NB4 (cell line): ENCODE measurements around the gene CTNND2.

Source experiments
- DNase-seq: peaks from one replicate; pipeline ENCODE4 v3.0.0; 2010; ENCODE audit warnings: low read depth
- H3K4me3 ChIP-seq: one replicate; pipeline ENCODE4 v1.5.1; 2011; ENCODE audit warnings: mild to moderate bottlenecking, low read depth, low read length, moderate library complexity
- MYC ChIP-seq: IDR thresholded peaks from 2 replicates; pipeline ENCODE4 v1.6.1; 2011; ENCODE audit warnings: low read depth, low read length
- POLR2A ChIP-seq: IDR thresholded peaks from 2 replicates; pipeline ENCODE4 v1.6.1; 2011; ENCODE audit warnings: mild to moderate bottlenecking; ENCODE audit not compliant: insufficient read length; ENCODE audit errors: extremely low read depth
- TF ChIP-seq, protein P1 (sequence below): IDR thresholded peaks from 2 replicates; pipeline ENCODE4 v1.6.1; 2011; ENCODE audit warnings: low read depth, low read length
- TF ChIP-seq, protein P2 (sequence below): IDR thresholded peaks from one replicate; pipeline ENCODE4 v1.5.1; 2012; ENCODE audit warnings: low read depth, low read length

CTNND2 gene

DNA sequence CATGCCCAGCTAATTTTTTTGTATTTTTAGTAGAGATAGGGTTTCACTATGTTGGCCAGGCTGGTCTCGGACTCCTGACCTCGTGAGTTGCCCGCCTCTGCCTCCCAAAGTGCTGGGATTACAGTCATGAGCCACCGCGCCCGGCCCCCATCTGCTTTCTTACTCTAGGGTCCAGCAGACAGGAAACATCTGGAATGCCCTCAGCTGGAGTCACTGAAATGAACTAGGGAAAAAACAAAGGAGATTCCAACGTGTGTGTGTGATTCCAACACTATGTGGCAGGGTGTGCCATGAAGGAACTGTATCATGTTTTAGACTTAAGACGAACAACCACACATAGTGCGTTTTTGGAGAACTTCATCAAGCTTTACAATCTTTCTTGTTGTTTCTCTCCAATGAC is 603.1 kb downstream of the CTNND2 start:
- H3K4me3 ChIP-seq: no peak overlapping the region
- DNase-seq: no peak
- TF ChIP-seq POLR2A (no peak), MYC (no peak)
- TF ChIP-seq, protein P1, sequence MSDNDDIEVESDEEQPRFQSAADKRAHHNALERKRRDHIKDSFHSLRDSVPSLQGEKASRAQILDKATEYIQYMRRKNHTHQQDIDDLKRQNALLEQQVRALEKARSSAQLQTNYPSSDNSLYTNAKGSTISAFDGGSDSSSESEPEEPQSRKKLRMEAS: no peak
- TF ChIP-seq, protein P2, sequence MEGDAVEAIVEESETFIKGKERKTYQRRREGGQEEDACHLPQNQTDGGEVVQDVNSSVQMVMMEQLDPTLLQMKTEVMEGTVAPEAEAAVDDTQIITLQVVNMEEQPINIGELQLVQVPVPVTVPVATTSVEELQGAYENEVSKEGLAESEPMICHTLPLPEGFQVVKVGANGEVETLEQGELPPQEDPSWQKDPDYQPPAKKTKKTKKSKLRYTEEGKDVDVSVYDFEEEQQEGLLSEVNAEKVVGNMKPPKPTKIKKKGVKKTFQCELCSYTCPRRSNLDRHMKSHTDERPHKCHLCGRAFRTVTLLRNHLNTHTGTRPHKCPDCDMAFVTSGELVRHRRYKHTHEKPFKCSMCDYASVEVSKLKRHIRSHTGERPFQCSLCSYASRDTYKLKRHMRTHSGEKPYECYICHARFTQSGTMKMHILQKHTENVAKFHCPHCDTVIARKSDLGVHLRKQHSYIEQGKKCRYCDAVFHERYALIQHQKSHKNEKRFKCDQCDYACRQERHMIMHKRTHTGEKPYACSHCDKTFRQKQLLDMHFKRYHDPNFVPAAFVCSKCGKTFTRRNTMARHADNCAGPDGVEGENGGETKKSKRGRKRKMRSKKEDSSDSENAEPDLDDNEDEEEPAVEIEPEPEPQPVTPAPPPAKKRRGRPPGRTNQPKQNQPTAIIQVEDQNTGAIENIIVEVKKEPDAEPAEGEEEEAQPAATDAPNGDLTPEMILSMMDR: no peak

DNA sequence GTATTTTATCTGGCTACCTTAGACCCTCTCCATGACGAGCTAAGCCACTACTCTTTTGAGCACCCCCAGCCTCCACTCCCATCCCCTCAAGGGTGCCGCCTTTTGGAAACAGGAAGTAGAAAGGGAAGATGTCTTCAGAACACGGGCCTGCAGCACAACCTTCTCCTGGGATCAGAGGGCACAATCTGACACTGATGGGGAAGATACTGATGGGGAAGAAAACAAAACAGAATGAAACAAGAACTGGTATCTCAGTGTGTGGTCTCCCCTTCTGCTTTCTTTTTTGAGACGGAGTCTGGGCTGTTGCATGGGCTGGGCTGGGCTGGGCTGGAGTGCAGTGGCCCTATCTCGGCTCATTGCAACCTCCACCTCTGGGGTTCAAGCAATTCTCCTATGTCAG is 603.5 kb downstream of the CTNND2 start:
- H3K4me3 ChIP-seq: no peak overlapping the region
- DNase-seq: no peak
- no peak for TF ChIP-seq POLR2A
- TF ChIP-seq MYC: no peak
- TF ChIP-seq, protein P2: no peak

DNA sequence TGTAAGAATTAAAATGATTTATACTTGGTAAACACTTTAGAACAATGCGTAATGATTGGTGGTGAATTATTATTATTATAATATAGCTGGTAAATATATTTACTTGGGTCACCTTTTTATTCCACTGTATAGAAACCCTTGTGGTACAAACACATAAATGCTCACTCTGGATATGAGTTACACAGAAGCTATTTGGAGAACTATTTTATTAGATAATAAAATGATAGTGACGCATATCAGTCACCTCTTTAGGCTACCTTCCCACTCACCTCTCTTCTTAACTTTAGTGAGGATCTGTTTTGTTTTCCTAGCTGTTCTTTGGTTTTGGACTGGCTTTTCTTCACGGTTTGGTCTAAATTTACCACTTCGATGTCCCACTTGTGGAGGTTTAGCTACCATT is 605.4 kb downstream of the CTNND2 start:
- no peak overlapping the region for H3K4me3 ChIP-seq
- TF ChIP-seq POLR2A (no peak), MYC (no peak)
- TF ChIP-seq, protein P1: no peak
- TF ChIP-seq, protein P2: no peak
- DNase-seq: no peak

DNA sequence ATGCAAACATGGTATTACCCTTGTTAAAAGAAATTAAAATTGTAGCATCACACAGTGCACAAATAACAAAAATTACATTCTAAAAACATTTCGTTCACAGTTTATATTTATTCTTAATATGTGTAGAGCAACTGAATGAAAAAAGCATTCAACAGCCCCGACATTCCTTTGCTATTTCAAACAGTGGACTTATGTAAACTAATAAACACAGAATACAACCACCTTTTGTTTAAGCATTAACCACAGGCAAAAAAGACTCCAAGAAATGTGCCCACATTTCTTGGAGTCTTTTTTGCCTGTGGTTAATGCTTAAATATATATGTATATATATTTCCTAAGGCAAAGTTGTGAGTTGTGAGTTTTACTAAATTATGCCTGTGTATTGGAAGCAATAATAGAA is 610.7 kb downstream of the CTNND2 start:
- TF ChIP-seq POLR2A (no peak), MYC (no peak)
- TF ChIP-seq, protein P1: no peak
- TF ChIP-seq, protein P2: no peak
- no peak overlapping the region for H3K4me3 ChIP-seq
- no peak for DNase-seq

DNA sequence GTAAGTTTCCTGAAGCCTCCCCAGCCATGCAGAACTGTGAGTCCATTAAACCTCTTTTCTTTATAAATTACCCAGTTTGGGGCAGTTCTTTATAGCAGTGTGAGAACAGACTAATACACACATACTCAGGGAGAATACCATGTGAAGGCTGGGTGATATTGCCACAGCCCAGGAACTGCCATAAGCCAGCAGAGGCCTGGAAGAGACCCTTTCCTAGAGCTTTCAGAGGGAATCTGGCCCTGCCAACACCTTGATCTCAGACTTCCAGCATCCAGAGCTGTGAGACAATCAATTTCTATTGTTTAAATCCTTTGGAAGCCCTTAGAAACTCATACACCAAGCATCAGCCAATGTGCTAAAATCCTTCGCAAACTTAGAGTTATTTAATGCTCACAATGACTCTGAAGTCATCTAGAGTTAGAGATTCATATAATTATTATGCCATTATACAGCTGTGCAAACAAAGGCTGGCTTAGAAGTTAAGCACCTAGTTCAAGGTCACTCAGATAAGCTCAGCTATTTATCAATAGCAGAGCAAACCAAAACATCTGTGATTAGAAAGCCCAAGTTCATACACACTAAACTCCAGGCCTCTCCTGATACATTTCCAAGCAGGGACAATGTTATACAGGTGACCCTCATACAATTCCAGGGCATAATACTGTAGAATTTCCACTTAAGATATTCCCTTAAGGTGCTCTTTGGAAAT is 611.4 kb downstream of the CTNND2 start:
- no peak for DNase-seq
- H3K4me3 ChIP-seq: no peak overlapping the region
- TF ChIP-seq POLR2A (no peak), MYC (no peak)
- TF ChIP-seq, protein P2: no peak
- TF ChIP-seq, protein P1: no peak

DNA sequence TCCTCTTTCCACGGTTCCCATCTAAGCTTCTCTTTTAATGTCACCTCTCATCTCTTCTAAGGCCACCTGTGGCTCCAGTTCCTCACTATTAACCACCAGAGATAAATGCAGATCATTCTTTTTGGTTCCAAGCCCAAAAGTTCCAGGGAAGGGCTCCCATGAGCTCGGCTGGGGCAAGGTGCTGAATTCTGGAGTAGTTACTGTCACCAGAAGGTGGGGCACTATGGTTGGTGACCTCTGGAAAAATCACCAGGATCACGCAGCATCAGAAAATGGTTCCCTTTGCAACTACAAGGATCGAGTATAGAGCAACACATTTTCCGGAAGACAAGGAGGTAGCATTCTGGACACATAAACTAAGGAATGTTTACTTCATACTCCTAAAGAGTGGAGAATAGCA is 614.5 kb downstream of the CTNND2 start:
- TF ChIP-seq, protein P2: no peak
- TF ChIP-seq MYC (no peak), POLR2A (no peak)
- TF ChIP-seq, protein P1: no peak

More for the DNA sequence above, 614.5 kb downstream of the CTNND2 start:
- H3K4me3 ChIP-seq: no peak overlapping the region
- no peak for DNase-seq
